ENCODE measurements around the gene KRT72.

The KRT72 gene

GRCh38 chr12:52575256-52575655 lies 26.0 kb downstream of the KRT72 start:
- DNase-seq, result no peak

GRCh38 chr12:52573743-52574142 lies 27.5 kb downstream of the KRT72 start, which contains the start of gene KRT74:
Gene KRT74 (minus strand): TSS chr12:52573843. CDS start chr12:52573777, 66 bp downstream.
- no peak for DNase-seq

DNA sequence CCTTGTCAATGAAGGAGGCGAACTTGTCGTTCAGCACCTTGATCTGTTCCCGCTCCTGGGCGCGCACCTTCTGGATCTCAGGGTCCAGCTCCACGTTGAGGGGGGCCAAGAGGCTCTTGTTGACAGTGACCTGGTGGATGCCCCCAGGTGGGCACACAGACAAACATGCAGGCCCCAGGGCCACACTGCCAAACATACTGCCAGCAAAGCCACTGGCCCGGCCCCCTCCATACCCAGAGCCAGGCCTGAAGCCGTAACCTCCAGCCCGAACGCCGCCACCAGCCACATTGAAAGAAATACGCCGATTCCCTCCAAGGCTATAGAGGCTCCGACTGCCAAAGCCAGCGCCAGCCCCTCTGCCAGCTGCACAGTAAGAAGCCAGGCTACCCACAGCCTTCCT lies 28.0 kb downstream of the KRT72 start:
- DNase-seq, result no peak

- DNase-seq, result no peak
Measured at GRCh38 chr12:52570511-52570910, 30.8 kb downstream of the KRT72 start.

DNA sequence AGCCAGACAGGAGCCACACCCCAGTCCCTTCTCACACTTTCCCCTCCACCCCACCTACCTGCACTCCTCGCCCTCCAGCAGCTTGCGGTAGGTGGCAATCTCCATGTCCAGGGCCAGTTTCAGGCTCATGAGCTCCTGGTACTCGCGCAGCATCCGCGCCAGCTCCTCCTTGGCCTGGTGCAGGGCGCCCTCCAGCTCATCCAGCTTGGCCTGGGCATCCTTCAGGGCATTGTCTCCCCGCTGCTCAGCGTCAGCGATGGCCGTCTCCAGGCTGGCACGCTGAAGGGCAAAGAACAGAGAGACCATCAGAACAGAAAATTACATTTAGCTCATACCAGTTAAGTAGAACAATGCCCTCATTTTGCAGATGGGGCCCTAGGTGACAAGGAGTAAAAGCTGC lies 33.2 kb downstream of the KRT72 start:
- DNase-seq, result no peak

- no peak for DNase-seq
Measured at GRCh38 chr12:52566847-52567291, 34.4 kb downstream of the KRT72 start.

- DNase-seq, result no peak
Measured at GRCh38 chr12:52564582-52564981, 36.7 kb downstream of the KRT72 start.

- DNase-seq, result no peak
Measured at GRCh38 chr12:52561880-52562449, 39.3 kb downstream of the KRT72 start.

GRCh38 chr12:52559979-52560378 lies 41.3 kb downstream of the KRT72 start:
- DNase-seq, result no peak

DNA sequence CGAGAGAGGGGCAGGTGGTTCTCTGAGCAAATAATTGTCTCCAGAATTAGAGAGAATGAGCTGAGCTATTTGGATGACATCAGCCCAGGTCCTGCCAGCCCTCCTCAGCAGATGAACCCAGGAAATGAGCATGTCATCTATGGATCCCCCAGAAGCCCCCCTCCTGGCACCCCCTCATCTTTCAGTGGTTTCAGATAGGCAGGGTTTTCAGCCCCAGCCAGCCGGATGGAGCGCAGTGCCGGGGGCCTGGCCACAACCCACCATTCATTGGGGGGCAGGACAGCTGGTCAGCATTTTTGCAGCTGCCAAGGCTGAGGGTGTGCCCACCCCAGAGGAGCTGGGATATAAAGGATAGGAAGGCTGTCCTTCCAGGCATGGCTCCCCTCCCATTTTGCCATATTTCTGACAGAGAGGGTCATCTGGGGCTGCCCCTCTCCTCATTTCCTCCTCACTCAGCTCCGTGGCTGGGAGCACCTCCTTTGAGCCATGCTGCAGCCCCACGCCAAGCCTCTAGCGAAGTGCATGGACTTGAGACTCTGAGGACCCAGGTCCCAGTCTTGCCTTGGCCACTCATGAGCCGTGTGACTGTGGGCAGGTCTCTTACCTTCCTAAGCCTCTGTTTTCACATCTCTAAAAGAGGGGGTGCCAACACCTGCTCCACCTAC lies 42.4 kb downstream of the KRT72 start:
- DNase-seq, result no peak

- DNase-seq, result no peak
Measured at GRCh38 chr12:52557476-52557875, 43.8 kb downstream of the KRT72 start.

DNA sequence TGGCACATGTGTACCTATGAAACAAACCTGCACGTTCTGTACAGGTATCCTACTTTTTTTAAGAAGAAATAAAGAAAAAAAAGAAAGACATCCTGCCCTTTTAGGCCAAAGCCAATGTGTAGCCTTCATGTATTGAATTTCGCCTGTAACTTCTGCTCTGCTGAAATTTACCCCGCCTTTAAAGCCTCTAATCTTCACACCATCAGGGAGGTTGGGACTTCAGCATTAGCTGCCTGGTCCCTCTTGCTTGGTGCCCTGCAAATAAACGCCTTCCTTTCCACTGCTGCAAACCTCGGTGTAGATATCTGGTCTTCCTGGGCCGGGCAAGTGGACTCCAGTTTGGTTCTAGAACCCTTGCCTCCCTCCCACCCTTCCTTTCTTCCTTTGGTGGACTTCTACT lies 45.7 kb downstream of the KRT72 start:
- DNase-seq, result no peak

DNA sequence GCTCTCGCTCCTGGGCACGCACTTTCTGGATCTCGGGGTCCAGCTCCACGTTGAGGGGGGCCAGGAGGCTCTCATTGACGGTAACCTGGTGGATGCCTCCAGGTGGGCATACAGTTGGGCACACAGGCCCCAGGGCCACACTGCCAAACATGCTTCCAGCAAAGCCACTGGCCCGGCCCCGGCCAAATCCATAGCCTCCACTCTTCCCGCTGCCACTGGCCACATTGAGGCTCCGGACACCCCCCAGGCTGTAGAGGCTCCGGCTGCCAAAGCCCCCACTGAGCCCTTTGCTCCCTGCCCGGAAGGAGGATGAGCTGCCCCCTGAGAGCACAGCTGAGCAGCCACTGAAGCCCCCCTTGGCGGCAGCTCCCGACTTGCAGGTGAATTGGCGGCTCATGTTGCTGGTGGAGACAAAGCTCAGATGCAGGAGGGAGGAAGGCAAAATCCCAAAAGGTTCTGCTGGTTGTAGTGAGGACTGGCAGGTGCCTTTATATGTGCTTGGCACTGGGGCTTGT lies 48.5 kb downstream of the KRT72 start, which contains the start of gene KRT71:
Gene KRT71 (minus strand): TSS at position 465 of the 515 bp plus-strand sequence. CDS start 68 bp downstream, at position 397.
- DNase-seq, result no peak

DNA sequence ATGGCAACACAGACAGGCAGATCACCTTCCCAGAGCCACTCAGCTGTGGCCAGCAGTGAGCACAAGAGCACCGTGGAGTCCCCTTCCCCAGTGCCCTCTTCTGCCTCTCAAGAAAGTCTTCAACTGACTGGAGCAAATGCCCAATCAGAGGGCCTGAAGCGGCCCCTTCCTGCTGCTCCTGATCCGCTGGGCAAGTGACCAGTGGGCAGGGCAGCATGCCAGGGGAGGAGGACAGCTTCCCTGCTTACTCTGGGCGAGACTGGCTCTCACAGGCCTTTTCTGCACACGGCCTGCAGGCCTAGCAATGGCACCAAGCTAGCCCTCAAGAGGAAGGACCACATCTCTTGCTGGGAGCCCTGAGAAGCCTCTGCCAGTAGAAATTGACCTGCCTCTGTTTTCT lies 49.2 kb downstream of the KRT72 start:
- DNase-seq, result no peak

DNA sequence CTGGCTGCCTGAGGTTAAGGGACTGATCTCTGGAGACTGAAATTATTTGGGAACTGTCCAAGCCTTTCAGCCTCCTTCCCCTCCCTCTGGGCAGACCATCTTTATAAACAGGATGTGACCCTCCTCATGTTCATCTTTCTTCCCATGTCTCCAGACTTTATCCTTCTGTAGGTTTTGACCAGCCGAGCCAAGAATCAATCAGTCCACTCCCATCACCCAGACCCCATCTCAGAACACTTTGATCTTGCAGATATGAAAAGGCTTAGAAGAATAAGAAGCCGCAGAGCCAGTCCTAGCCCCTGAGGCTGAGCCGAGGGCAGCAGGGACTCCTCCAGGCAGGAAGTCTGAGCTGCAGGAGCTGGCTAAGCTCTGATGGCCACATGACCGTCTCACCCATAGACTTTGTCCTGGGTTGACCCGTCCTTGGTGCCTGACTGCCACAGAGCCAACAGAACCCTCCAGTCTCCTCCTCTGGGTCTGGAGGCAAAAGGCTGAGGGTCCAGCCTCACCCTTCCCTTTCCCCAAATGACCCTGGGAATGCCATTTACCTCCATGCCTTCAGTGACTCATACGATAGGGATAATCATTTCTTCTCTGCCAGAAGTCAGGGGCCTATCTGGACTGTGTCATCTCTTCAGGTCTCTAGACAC lies 49.9 kb downstream of the KRT72 start:
- DNase-seq, result no peak

- DNase-seq, result no peak
Measured at GRCh38 chr12:52546126-52546525, 55.1 kb downstream of the KRT72 start.

- no peak for DNase-seq
Measured at GRCh38 chr12:52543985-52544883, 57.0 kb downstream of the KRT72 start.

- no peak for DNase-seq
Measured at GRCh38 chr12:52542785-52543318, 58.4 kb downstream of the KRT72 start.

GRCh38 chr12:52542157-52542556 lies 59.1 kb downstream of the KRT72 start:
- no peak for DNase-seq

DNA sequence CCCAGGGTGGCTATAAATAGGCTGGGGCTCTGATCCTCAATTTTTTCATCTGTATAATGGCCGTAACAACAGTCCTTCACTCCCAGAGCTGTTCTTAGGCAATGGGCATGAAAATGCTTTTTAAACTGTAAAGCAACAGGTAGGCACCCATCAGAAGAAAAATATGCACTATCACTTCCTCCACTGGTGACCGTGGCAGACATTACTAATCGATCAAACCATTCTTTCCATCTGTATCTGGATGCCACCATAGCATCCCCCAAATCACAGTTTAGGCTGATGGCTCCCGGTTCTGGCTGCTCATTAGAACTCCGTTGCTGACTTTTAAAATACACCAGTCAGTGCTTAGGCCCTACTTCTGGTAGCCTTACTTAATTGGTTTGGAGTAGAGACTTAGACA lies 59.6 kb downstream of the KRT72 start:
- DNase-seq, result no peak

- no peak for DNase-seq
Measured at GRCh38 chr12:52540531-52540930, 60.7 kb downstream of the KRT72 start.

GRCh38 chr12:52539821-52540173 lies 61.5 kb downstream of the KRT72 start:
- DNase-seq, result no peak

All from NCI-H2081 treated with DMSO at 0.1 percent for 48 hours (cell line).